HEK293 (cell line): ENCODE measurements around the gene CFAP53.

Experiments used
- BCL11B ChIP-seq: fragments of 450-650 bp; formaldehyde crosslinking; IDR thresholded peaks from 2 replicates; pipeline ENCODE4 v1.5.1; 2016; ENCODE audit warnings: low read depth, missing biosample characterization, missing genetic modification characterization
- GLIS1 ChIP-seq: fragments of 450-650 bp; formaldehyde crosslinking; IDR thresholded peaks from 2 replicates; pipeline ENCODE4 v1.5.1; 2016; ENCODE audit warnings: missing biosample characterization, missing genetic modification characterization
- REST ChIP-seq: fragments of 450-650 bp; formaldehyde crosslinking; IDR thresholded peaks from 2 replicates; pipeline ENCODE4 v1.5.1; 2016; ENCODE audit warnings: missing biosample characterization, missing genetic modification characterization
- TSHZ1 ChIP-seq: fragments of 450-650 bp; formaldehyde crosslinking; IDR thresholded peaks from 2 replicates; pipeline ENCODE4 v1.5.1; 2016; ENCODE audit warnings: missing biosample characterization, missing genetic modification characterization, borderline replicate concordance
- ZBTB11 ChIP-seq: fragments of 450-650 bp; formaldehyde crosslinking; conservative IDR thresholded peaks from 2 replicates; pipeline ENCODE4 v1.5.1; 2016; ENCODE audit warnings: low read depth, missing biosample characterization, missing genetic modification characterization
- ZNF155 ChIP-seq: fragments of 450-650 bp; formaldehyde crosslinking; IDR thresholded peaks from 2 replicates; pipeline ENCODE4 v1.5.1; 2016; ENCODE audit warnings: missing biosample characterization, missing genetic modification characterization
- ZNF211 ChIP-seq: fragments of 450-650 bp; formaldehyde crosslinking; IDR thresholded peaks from 2 replicates; pipeline ENCODE4 v1.5.1; 2016; ENCODE audit warnings: low read depth, missing biosample characterization, missing genetic modification characterization
- ZNF280D ChIP-seq: fragments of 450-650 bp; formaldehyde crosslinking; IDR thresholded peaks from 2 replicates; pipeline ENCODE4 v1.5.1; 2016; ENCODE audit warnings: missing biosample characterization, missing genetic modification characterization
- ZNF335 ChIP-seq: fragments of 450-650 bp; formaldehyde crosslinking; conservative IDR thresholded peaks from 2 replicates; pipeline ENCODE4 v1.5.1; 2016; ENCODE audit warnings: missing biosample characterization, missing genetic modification characterization
- ZNF362 ChIP-seq: fragments of 450-650 bp; formaldehyde crosslinking; IDR thresholded peaks from 2 replicates; pipeline ENCODE4 v1.5.1; 2016; ENCODE audit warnings: missing biosample characterization, missing genetic modification characterization
- ZNF404 ChIP-seq: fragments of 450-650 bp; formaldehyde crosslinking; IDR thresholded peaks from 2 replicates; pipeline ENCODE4 v1.5.1; 2017; ENCODE audit warnings: missing biosample characterization, missing genetic modification characterization
- ZNF549 ChIP-seq: fragments of 450-650 bp; IDR thresholded peaks from 2 replicates; pipeline ENCODE4 v1.5.1; 2018; ENCODE audit warnings: missing biosample characterization, missing genetic modification characterization, mild to moderate bottlenecking, inconsistent platforms, moderate library complexity
- ZSCAN18 ChIP-seq: fragments of 450-650 bp; formaldehyde crosslinking; IDR thresholded peaks from 2 replicates; pipeline ENCODE4 v1.5.1; 2016; ENCODE audit warnings: missing biosample characterization, missing genetic modification characterization

The CFAP53 gene

GRCh38 chr18:50194631-50195532 lies 71.4 kb downstream of the CFAP53 start, which contains the start of gene MYO5B (continued):
- TF ChIP-seq ZNF280D (tag by site-specific recombination) (no peak), ZNF404 (no peak), BCL11B (tag by site-specific recombination) (no peak), ZNF335 (peak; percentile 45; the same call in 1 of the 2 replicates), ZSCAN18 (tag by site-specific recombination) (no peak), ZNF155 (tag by site-specific recombination) (no peak), ZNF211 (tag by site-specific recombination) (no peak), ZNF362 (no peak), ZBTB11 (tag by site-specific recombination) (no peak), GLIS1 (tag by site-specific recombination) (no peak), TSHZ1 (tag by site-specific recombination) (no peak), REST (tag by site-specific recombination) (no peak), ZNF549 (peak; percentile 29; the same call in 1 of the 2 replicates)
